ENCODE measurements around the gene SKP1. TPM values are rescaled to one million over a fixed set of nuclear protein-coding genes. Genes with fewer than 3 reads are reported as not detected.

Gene SKP1
- total RNA-seq, 1 experiment from 2014 or later, result 348 TPM

- no peaks in the 10 kb centered on the region for H3K79me2 ChIP-seq (ENCODE audit: insufficient read depth, low read length)
- Mint-ChIP-seq H3K36me3 (ENCODE audit: insufficient read depth in 1 of 3, low read depth in 3 of 3) (peaks cover 8 to 71% (median 40%) of the 10 kb centered on the region in 3 experiments; a peak in 6 of 7 replicates), H3K27ac (peak overlapping the region; percentile 9 to 62 (median 61); a peak in 2 of 7 replicates), H3K4me1 (peaks cover under 1 to 4% of the 10 kb centered on the region in 2 experiments; a peak in 2 of 4 replicates), H3K27me3 (ENCODE audit: low read depth) (no peaks in the 10 kb centered on the region), H3K4me3 (no peak overlapping the region), H3K9me3 (no peaks in the 10 kb centered on the region)
- H3K4ac ChIP-seq (ENCODE audit: low read depth, low read length), result no peak overlapping the region
- H3K23ac ChIP-seq (ENCODE audit: insufficient read length, low read depth, low read length), result no peak overlapping the region
- no peak overlapping the region for H2AFZ ChIP-seq (ENCODE audit: low read length)
- H3K23me2 ChIP-seq (ENCODE audit: insufficient read length, low read depth, low read length, poor library complexity, severe bottlenecking), result no peaks in the 10 kb centered on the region
- no peak overlapping the region for H2AK5ac ChIP-seq (ENCODE audit: insufficient read length, low read length)
- no CpG with 5 or more reads among the region's 13 CpGs for WGBS (ENCODE audit: extremely low coverage, insufficient read length, low lambda C conversion rate)
- H3T11ph ChIP-seq (ENCODE audit: low read length), result no peak overlapping the region
- no peak overlapping the region for H2BK5ac ChIP-seq (ENCODE audit: insufficient read length, low read length)
- peak; percentile 92 for TF ChIP-seq CTCF (conservative IDR thresholded peaks at IDR 0.05)
- H2BK120ac ChIP-seq (ENCODE audit: low read depth, low read length, poor library complexity, severe bottlenecking), result no peak overlapping the region
- H3K56ac ChIP-seq (ENCODE audit: insufficient read length, low read depth, low read length), result no peak overlapping the region
- H4K91ac ChIP-seq (ENCODE audit: insufficient read length, low read depth, low read length), result no peak overlapping the region
- H3K79me1 ChIP-seq (ENCODE audit: insufficient read depth, low read depth, low read length, poor library complexity, severe bottlenecking), result peaks cover 2% of the 10 kb centered on the region
- no peak overlapping the region for H3K4me2 ChIP-seq (ENCODE audit: insufficient read depth, insufficient read length, low read length)
- H3K27me3 ChIP-seq (ENCODE audit: insufficient read depth, low read length), result no peaks in the 10 kb centered on the region
- H2BK20ac ChIP-seq (ENCODE audit: low read depth, low read length, poor library complexity, severe bottlenecking), result no peak overlapping the region
- peaks cover 4% of the 10 kb centered on the region for H4K20me1 ChIP-seq (ENCODE audit: control insufficient read depth, insufficient read depth, insufficient read length)
- no peak overlapping the region for H2BK15ac ChIP-seq (ENCODE audit: low read depth, low read length)
- H3K9ac ChIP-seq (ENCODE audit: extremely low read depth, insufficient read length, low read length), result no peak overlapping the region
- H4K8ac ChIP-seq (replicated peaks; ENCODE audit: insufficient read length, low read depth, low read length), result no peak overlapping the region
- H3K4me1 ChIP-seq (ENCODE audit: insufficient read depth, low read length), result no peaks in the 10 kb centered on the region
- no peaks in the 10 kb centered on the region for H3K9me3 ChIP-seq (ENCODE audit: control insufficient read depth, low read depth, low read length)
- no peak overlapping the region for H3K14ac ChIP-seq (ENCODE audit: insufficient read depth, low read length)
- H4K5ac ChIP-seq (ENCODE audit: insufficient read length, low read depth, low read length), result no peak overlapping the region
- peak; percentile 88 for DNase-seq
- no peak overlapping the region for H3K27ac ChIP-seq (ENCODE audit: insufficient read length, low read depth, low read length)
- no peak overlapping the region for H2BK12ac ChIP-seq (ENCODE audit: insufficient read length, low read depth, low read length)
- no peak overlapping the region for H3K18ac ChIP-seq (ENCODE audit: insufficient read length, low read depth, low read length)
These were observed 30.8 kb downstream of the SKP1 start for GRCh38 chr5:134145779-134146581.
